ENCODE results near the gene MCTP1.

Gene MCTP1

DNA sequence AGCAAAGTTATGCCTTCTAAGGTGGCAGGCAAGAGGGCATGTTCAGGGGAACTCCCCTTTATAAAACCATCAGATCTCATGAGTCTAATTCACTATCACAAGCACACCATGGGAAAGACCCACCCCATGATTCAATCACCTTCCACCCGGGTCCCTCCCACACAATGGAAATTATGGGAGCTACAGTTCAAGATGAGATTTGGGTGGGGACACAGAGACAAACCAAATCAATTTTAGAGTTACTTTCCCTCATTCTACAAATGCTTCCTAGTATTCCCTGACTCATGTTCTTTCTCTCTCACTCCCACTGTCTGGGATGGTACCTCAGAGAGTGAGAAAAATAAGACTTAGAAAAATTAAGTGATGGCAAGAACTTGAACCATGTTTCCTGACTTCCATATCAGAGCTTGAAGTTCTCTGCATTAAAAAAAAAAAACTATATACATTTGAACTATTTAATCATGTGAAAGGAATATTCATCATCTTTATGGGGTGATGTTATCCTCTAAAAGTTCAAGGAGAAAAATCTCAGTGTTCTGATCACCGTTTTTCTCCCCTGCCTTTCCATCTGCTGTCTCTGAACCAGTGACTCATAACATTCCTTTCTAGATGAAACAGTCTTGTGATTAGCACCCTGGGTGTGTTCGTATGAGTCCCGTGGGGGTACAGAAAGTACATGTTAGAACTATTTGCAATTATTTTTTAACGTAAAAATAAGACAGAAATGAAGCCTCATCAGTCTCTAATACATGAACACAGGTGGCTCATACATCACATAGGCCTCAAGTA, 383.5 kb downstream of the MCTP1 start:
- Histone ChIP-seq H3K36me3 (ENCODE audit: control insufficient read depth, low read length) (no peaks in the 10 kb centered on the region), H3K27me3 (ENCODE audit: control insufficient read depth, low read length) (no peaks in the 10 kb centered on the region; the same call in 1 of the 2 replicates), H3K27ac (ENCODE audit: low read depth, low read length) (no peak overlapping the region), H3K9me2 (replicated peaks; ENCODE audit: control insufficient read depth, low read length) (no peaks in the 10 kb centered on the region), H3K4me2 (ENCODE audit: low read length) (no peak overlapping the region), H3K79me2 (ENCODE audit: control insufficient read depth, low read length) (no peaks in the 10 kb centered on the region), H4K20me1 (ENCODE audit: control insufficient read depth, insufficient read depth, low read depth, low read length) (no peaks in the 10 kb centered on the region), H3K4me3 (ENCODE audit: low read length) (no peak overlapping the region), H3K9me3 (ENCODE audit: control insufficient read depth, insufficient read depth, low read length) (no peaks in the 10 kb centered on the region), H3F3A (ENCODE audit: control insufficient read depth, insufficient read depth) (no peaks in the 10 kb centered on the region), H3K4me1 (ENCODE audit: control insufficient read depth, low read length) (no peaks in the 10 kb centered on the region)
- no peak for TF ChIP-seq EZH2phosphoT487 (IDR thresholded peaks at IDR 0.05; ENCODE audit: borderline replicate concordance, low read length)
- TF ChIP-seq, protein P1, sequence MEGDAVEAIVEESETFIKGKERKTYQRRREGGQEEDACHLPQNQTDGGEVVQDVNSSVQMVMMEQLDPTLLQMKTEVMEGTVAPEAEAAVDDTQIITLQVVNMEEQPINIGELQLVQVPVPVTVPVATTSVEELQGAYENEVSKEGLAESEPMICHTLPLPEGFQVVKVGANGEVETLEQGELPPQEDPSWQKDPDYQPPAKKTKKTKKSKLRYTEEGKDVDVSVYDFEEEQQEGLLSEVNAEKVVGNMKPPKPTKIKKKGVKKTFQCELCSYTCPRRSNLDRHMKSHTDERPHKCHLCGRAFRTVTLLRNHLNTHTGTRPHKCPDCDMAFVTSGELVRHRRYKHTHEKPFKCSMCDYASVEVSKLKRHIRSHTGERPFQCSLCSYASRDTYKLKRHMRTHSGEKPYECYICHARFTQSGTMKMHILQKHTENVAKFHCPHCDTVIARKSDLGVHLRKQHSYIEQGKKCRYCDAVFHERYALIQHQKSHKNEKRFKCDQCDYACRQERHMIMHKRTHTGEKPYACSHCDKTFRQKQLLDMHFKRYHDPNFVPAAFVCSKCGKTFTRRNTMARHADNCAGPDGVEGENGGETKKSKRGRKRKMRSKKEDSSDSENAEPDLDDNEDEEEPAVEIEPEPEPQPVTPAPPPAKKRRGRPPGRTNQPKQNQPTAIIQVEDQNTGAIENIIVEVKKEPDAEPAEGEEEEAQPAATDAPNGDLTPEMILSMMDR (IDR thresholded peaks at IDR 0.05; ENCODE audit: low read depth, low read length, poor library complexity, severe bottlenecking): no peak

DNA sequence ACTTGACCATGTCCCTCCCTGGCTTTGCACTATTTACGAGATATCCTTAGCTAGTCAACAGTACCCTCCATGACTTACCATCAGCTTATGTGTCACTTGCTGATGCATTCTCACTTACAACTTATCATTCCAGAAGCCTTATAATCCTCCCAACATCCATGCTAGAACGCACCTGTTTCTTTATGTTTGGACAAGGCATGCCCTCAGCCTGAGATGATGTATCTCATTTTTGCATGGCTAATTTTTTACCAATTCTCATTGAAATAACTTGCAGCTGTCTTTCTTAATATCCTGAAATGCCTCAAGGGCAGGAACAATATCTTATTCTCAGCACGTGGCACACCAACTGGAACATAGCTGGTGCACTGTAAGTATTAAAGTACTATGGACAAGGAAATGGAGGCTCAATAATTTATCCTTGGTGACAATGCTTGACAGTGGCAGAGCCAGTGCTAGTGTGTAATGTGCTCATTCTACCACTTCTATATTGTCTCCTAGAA, 384.8 kb downstream of the MCTP1 start:
- Histone ChIP-seq H3K9me2 (replicated peaks; ENCODE audit: control insufficient read depth, low read length) (no peaks in the 10 kb centered on the region), H4K20me1 (ENCODE audit: control insufficient read depth, insufficient read depth, low read depth, low read length) (no peaks in the 10 kb centered on the region), H3K4me3 (ENCODE audit: low read length) (no peak overlapping the region), H3K27ac (ENCODE audit: low read depth, low read length) (no peak overlapping the region), H3K4me1 (ENCODE audit: control insufficient read depth, low read length) (no peaks in the 10 kb centered on the region), H3K36me3 (ENCODE audit: control insufficient read depth, low read length) (no peaks in the 10 kb centered on the region), H3K4me2 (ENCODE audit: low read length) (no peak overlapping the region), H3K79me2 (ENCODE audit: control insufficient read depth, low read length) (no peaks in the 10 kb centered on the region), H3K27me3 (ENCODE audit: control insufficient read depth, low read length) (no peaks in the 10 kb centered on the region; the same call in 1 of the 2 replicates), H3F3A (ENCODE audit: control insufficient read depth, insufficient read depth) (no peaks in the 10 kb centered on the region), H3K9me3 (ENCODE audit: control insufficient read depth, insufficient read depth, low read length) (no peaks in the 10 kb centered on the region)
- no peak for TF ChIP-seq EZH2phosphoT487 (IDR thresholded peaks at IDR 0.05; ENCODE audit: borderline replicate concordance, low read length)
- TF ChIP-seq, protein P1 (IDR thresholded peaks at IDR 0.05; ENCODE audit: low read depth, low read length, poor library complexity, severe bottlenecking): no peak

DNA sequence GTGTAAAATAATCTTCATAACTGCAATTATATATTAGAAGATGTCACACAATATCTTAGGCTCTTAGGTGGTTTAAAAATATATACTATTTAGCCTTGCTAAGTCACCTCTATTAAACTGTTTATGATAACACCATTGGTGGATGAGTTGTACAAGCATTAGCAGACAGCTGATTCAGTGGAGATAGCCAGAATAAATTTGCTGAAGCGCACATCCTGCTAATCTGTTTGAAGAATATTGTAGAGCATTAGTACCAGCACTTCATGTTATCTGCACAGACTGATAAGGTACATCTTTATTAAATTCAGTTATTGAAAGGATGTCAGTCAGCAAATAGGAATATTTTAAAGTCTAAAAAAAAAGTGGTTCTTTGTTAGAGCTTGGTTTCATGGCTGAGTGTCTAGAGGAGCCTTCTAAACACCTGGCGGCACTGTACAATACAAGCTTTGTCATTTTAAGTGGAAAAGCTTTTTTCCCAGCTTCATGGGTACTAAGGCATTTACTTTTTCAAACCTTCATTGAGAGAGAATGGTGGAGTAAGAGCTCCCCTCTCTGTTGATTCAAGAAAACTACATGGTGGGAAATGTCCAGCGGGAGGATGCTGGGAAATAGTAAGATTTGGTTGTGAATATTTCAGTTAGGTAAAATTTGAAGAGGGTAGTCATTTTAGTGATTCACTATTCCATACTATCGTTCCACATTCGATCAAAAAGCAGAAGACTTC, 391.3 kb downstream of the MCTP1 start:
- Histone ChIP-seq H3K4me3 (ENCODE audit: low read length) (no peak overlapping the region), H3K9me2 (replicated peaks; ENCODE audit: control insufficient read depth, low read length) (no peaks in the 10 kb centered on the region), H3K79me2 (ENCODE audit: control insufficient read depth, low read length) (no peaks in the 10 kb centered on the region), H3K4me1 (ENCODE audit: control insufficient read depth, low read length) (no peaks in the 10 kb centered on the region), H3K27me3 (ENCODE audit: control insufficient read depth, low read length) (no peaks in the 10 kb centered on the region), H3K4me2 (ENCODE audit: low read length) (no peak overlapping the region), H3K9me3 (ENCODE audit: control insufficient read depth, insufficient read depth, low read length) (no peaks in the 10 kb centered on the region), H3F3A (ENCODE audit: control insufficient read depth, insufficient read depth) (no peaks in the 10 kb centered on the region), H3K27ac (ENCODE audit: low read depth, low read length) (no peak overlapping the region), H3K36me3 (ENCODE audit: control insufficient read depth, low read length) (no peaks in the 10 kb centered on the region), H4K20me1 (ENCODE audit: control insufficient read depth, insufficient read depth, low read depth, low read length) (no peaks in the 10 kb centered on the region)
- TF ChIP-seq EZH2phosphoT487 (IDR thresholded peaks at IDR 0.05; ENCODE audit: borderline replicate concordance, low read length): no peak
- TF ChIP-seq, protein P1 (IDR thresholded peaks at IDR 0.05; ENCODE audit: low read depth, low read length, poor library complexity, severe bottlenecking): no peak
